DND-41 (cell line): ENCODE results near the gene SLC22A15.

Experiments used
- ATAC-seq: fragments of 200-7000 bp; cut with Tn5 transposase; 3 replicates; pipeline ENCODE4 v1.9.1; 2021; ENCODE audit warnings: low read depth; ENCODE audit not compliant: insufficient read depth
- DNase-seq: peaks from one replicate; pipeline ENCODE4 v3.0.0-alpha.2; 2020
- H2AFZ ChIP-seq: 2 replicates; pipeline ENCODE4 v1.6.0; 2012; ENCODE audit warnings: low read depth, low read length
- H3K27ac ChIP-seq: 2 replicates; pipeline ENCODE4 v1.5.1; 2012; ENCODE audit warnings: low read length, inconsistent platforms
- H3K27me3 ChIP-seq: fragments of 200-600 bp; sonication (generic); 2 replicates; pipeline ENCODE4 v1.6.0; 2012; ENCODE audit warnings: low read length, mild to moderate bottlenecking, inconsistent platforms; ENCODE audit not compliant: insufficient read depth, poor library complexity
- H3K36me3 ChIP-seq: 2 replicates; pipeline ENCODE4 v1.5.1; 2012; ENCODE audit warnings: low read length, inconsistent platforms; ENCODE audit not compliant: insufficient read depth
- H3K4me1 ChIP-seq: 2 replicates; pipeline ENCODE4 v1.5.1; 2012; ENCODE audit warnings: mild to moderate bottlenecking, low read length; ENCODE audit not compliant: insufficient read depth
- H3K4me2 ChIP-seq: 2 replicates; pipeline ENCODE4 v1.6.0; 2012; ENCODE audit warnings: mild to moderate bottlenecking, moderate library complexity, low read length, inconsistent platforms; ENCODE audit not compliant: insufficient read depth
- H3K4me3 ChIP-seq, 2 experiments: fragments of 200-600 bp in 1 of 2; shearing (Covaris generic) in 1 of 2; 2 replicates each; pipeline ENCODE4 v1.5.1; 2012 to 2016; ENCODE audit warnings: inconsistent platforms in 2 of 2, low read length in 2 of 2, mild to moderate bottlenecking in 2 of 2, low read depth in 1 of 2, moderate library complexity in 1 of 2
- H3K79me2 ChIP-seq: 2 replicates; pipeline ENCODE4 v1.6.0; 2012; ENCODE audit warnings: low read length, inconsistent platforms; ENCODE audit not compliant: insufficient read depth
- H3K9ac ChIP-seq: 2 replicates; pipeline ENCODE4 v1.6.0; 2012; ENCODE audit warnings: low read depth, mild to moderate bottlenecking, inconsistent platforms, low read length, moderate library complexity
- H3K9me3 ChIP-seq: 2 replicates; pipeline ENCODE4 v1.5.1; 2012; ENCODE audit warnings: low read length, moderate library complexity, mild to moderate bottlenecking, inconsistent platforms; ENCODE audit not compliant: insufficient read depth, severe bottlenecking
- H4K20me1 ChIP-seq: 2 replicates; pipeline ENCODE4 v1.6.0; 2012; ENCODE audit warnings: low read length; ENCODE audit not compliant: insufficient read depth
- CTCF ChIP-seq: IDR thresholded peaks from 2 replicates; pipeline ENCODE4 v1.5.1; 2012; ENCODE audit warnings: borderline replicate concordance, low read length, moderate library complexity, mild to moderate bottlenecking; ENCODE audit not compliant: poor library complexity, severe bottlenecking; ENCODE audit errors: extremely low read depth
- EZH2 ChIP-seq: IDR thresholded peaks from 3 replicates; pipeline ENCODE4 v1.6.1; 2012; ENCODE audit warnings: borderline replicate concordance, low read depth, mild to moderate bottlenecking, moderate library complexity, low read length, inconsistent platforms; ENCODE audit not compliant: severe bottlenecking

The SLC22A15 gene

GRCh38 chr1:116066868-116067565, 90.7 kb downstream of the SLC22A15 start:
- Histone ChIP-seq H3K9ac (no peak overlapping the region), H3K36me3 (no peaks in the 10 kb centered on the region), H2AFZ (no peak overlapping the region), H4K20me1 (no peaks in the 10 kb centered on the region), H3K4me2 (no peak overlapping the region), H3K9me3 (no peaks in the 10 kb centered on the region), H3K79me2 (no peaks in the 10 kb centered on the region), H3K27ac (no peak overlapping the region), H3K4me3 (no peak overlapping the region), H3K27me3 (peaks cover 12% of the 10 kb centered on the region), H3K4me1 (no peaks in the 10 kb centered on the region)
- TF ChIP-seq CTCF, result no peak
- TF ChIP-seq EZH2, result no peak
- ATAC-seq (no peak), DNase-seq (no peak)

DNA sequence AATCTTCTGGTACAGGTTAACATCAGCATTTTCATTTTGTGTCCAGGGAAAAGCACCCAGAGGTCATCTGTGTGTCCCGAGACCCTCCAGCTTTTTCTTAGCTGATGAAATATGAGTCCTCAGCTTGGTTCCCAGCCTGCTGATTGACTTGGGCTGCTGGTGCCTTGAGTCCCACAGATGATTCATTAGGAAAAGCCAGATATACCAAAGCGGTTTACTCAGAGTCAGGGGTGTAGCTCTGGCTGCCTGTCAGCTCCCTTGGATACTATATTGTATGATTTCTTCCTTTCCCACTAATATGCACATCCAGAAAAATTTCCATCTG, 91.2 kb downstream of the SLC22A15 start:
- DNase-seq (no peak), ATAC-seq (no peak)
- no peak overlapping the region for H3K27ac ChIP-seq
- H3K9ac ChIP-seq, result no peak overlapping the region
- no peaks in the 10 kb centered on the region for H4K20me1 ChIP-seq
- no peaks in the 10 kb centered on the region for H3K9me3 ChIP-seq
- H3K4me3 ChIP-seq, result no peak overlapping the region
- peaks cover 11% of the 10 kb centered on the region for H3K27me3 ChIP-seq
- H3K36me3 ChIP-seq, result no peaks in the 10 kb centered on the region
- TF ChIP-seq EZH2 (no peak), CTCF (no peak)
- no peak overlapping the region for H2AFZ ChIP-seq
- H3K79me2 ChIP-seq, result no peaks in the 10 kb centered on the region
- no peak overlapping the region for H3K4me2 ChIP-seq
- H3K4me1 ChIP-seq, result no peaks in the 10 kb centered on the region

- Histone ChIP-seq H3K9ac (no peak overlapping the region), H2AFZ (no peak overlapping the region), H3K79me2 (no peaks in the 10 kb centered on the region), H4K20me1 (no peaks in the 10 kb centered on the region), H3K36me3 (no peaks in the 10 kb centered on the region), H3K27me3 (peaks cover 3% of the 10 kb centered on the region), H3K27ac (no peak overlapping the region), H3K4me1 (no peaks in the 10 kb centered on the region), H3K9me3 (no peaks in the 10 kb centered on the region), H3K4me3 (no peak overlapping the region), H3K4me2 (no peak overlapping the region)
- no peak for ATAC-seq
- TF ChIP-seq CTCF, result no peak
- no peak for DNase-seq
Observed at GRCh38 chr1:116075575-116075974, 99.3 kb downstream of the SLC22A15 start.

GRCh38 chr1:116075990-116076389, 99.7 kb downstream of the SLC22A15 start:
- no peak for DNase-seq
- H2AFZ ChIP-seq, result no peak overlapping the region
- no peak overlapping the region for H3K9ac ChIP-seq
- H3K9me3 ChIP-seq, result no peaks in the 10 kb centered on the region
- no peak overlapping the region for H3K4me3 ChIP-seq
- no peaks in the 10 kb centered on the region for H4K20me1 ChIP-seq
- ATAC-seq, result no peak
- H3K36me3 ChIP-seq, result no peaks in the 10 kb centered on the region
- H3K27me3 ChIP-seq, result peaks cover 3% of the 10 kb centered on the region
- no peak for TF ChIP-seq EZH2
- TF ChIP-seq CTCF, result no peak
- H3K4me2 ChIP-seq, result no peak overlapping the region
- H3K27ac ChIP-seq, result no peak overlapping the region
- no peaks in the 10 kb centered on the region for H3K4me1 ChIP-seq
- H3K79me2 ChIP-seq, result no peaks in the 10 kb centered on the region
